Measurements from ENCODE around the gene WSB1. TPM values are rescaled to one million over a fixed set of nuclear protein-coding genes. Genes with fewer than 3 reads are reported as not detected.

Gene WSB1
- total and polyA plus RNA-seq, 2 donors (not counting 1 experiment from before 2014, with no cell fraction given): 123 to 217 TPM

DNA sequence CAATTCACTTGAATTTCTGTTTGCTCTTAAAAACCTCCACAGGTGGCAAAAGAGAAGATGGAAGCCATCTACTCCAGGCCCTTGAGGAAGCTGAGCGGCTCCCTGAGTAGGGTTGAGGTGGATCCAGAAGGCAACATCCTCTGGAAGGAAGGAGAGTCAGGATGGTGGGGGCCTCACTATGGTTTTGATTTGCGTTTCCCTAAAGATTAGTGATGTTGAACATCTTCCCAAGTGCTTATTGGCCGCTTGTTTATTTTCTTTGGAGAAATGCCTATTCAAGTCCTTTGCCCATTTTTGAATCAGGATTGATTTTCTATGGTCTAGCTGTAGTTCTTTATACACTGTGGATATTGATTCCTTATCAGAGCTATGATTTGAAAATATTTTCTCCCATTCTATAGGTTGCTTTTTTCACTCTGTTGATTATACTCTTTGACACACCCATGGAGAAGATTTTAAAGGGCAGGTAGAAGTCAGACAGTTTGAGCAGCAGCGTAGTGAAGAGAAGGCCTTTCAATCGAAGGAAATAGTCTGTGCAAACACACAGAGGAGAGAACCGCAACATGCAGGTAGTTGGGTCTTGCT, 58.6 kb downstream of the WSB1 start:
- ATAC-seq (ENCODE audit: low read depth) (no peak), DNase-seq (no peak)
- Histone ChIP-seq H2AFZ (ENCODE audit: insufficient read depth, low read depth, low read length, poor library complexity, severe bottlenecking) (no peak overlapping the region), H3K4me2 (replicated peaks; ENCODE audit: low read depth, low read length, poor library complexity, severe bottlenecking) (peak overlapping the region; percentile 97), H3K27ac (ENCODE audit: low read length in 2 of 2) (no peak overlapping the region), H3K4me1 (ENCODE audit: control insufficient read depth in 2 of 2, insufficient read depth in 2 of 2, low read length in 2 of 2) (peaks cover 18 to 21% of the 10 kb centered on the region in 2 donors), H3K9ac (ENCODE audit: low read length) (no peak overlapping the region), H3K79me2 (ENCODE audit: control insufficient read depth, insufficient read depth, low read length) (no peaks in the 10 kb centered on the region), H3K9me3 (ENCODE audit: control extremely low read depth in 1 of 3, control insufficient read depth in 2 of 3, insufficient read depth in 1 of 3, low read length in 2 of 3) (no peaks in the 10 kb centered on the region), H3K4me3 (ENCODE audit: control extremely low read depth in 1 of 5, extremely low read depth in 1 of 5, insufficient read depth in 1 of 5, low read depth in 2 of 5, low read length in 4 of 5) (no peak overlapping the region), H3K27me3 (replicated peaks in 1 of 4; ENCODE audit: control extremely low read depth in 1 of 4, control insufficient read depth in 3 of 4, insufficient read depth in 4 of 4, low read length in 3 of 4) (no peaks in the 10 kb centered on the region), H3K36me3 (replicated peaks in 1 of 2; ENCODE audit: control extremely low read depth in 1 of 2, control insufficient read depth in 1 of 2, extremely low read depth in 1 of 2, insufficient read depth in 2 of 2, low read length in 1 of 2) (no peaks in the 10 kb centered on the region), H4K20me1 (ENCODE audit: control insufficient read depth, insufficient read depth, low read length, poor library complexity, severe bottlenecking) (no peaks in the 10 kb centered on the region)
- no peaks in the 10 kb centered on the region for H3K27me3 Mint-ChIP-seq
- POLR2A ChIA-PET: no interaction called here
- H3K9me3 Mint-ChIP-seq (ENCODE audit: insufficient read depth): no peaks in the 10 kb centered on the region
- intact Hi-C loops (cut with micrococcal nuclease): loop anchor here (1.0 to 5.0 kb wide), 8 partner anchors 19 to 985 kb away; partner anchors contain the start of genes IFT20, KSR1, TNFAIP1 and WSB1
- 72% methylated on average over 4 of the region's 6 CpGs for WGBS (ENCODE audit: insufficient coverage)
- CTCF ChIA-PET: interaction anchor here (0.5 to 13.4 kb wide), 11 partner anchors 10 to 302 kb away, joined by 3 to 170 read pairs (median 4); no protein-coding TSS in a partner anchor
- peak overlapping the region; percentile 85 for H3K27ac Mint-ChIP-seq
- peak overlapping the region; percentile 73 for H3K4me3 Mint-ChIP-seq
- H3K4me1 Mint-ChIP-seq: peaks cover 28% of the 10 kb centered on the region
- TF ChIP-seq, protein P1, sequence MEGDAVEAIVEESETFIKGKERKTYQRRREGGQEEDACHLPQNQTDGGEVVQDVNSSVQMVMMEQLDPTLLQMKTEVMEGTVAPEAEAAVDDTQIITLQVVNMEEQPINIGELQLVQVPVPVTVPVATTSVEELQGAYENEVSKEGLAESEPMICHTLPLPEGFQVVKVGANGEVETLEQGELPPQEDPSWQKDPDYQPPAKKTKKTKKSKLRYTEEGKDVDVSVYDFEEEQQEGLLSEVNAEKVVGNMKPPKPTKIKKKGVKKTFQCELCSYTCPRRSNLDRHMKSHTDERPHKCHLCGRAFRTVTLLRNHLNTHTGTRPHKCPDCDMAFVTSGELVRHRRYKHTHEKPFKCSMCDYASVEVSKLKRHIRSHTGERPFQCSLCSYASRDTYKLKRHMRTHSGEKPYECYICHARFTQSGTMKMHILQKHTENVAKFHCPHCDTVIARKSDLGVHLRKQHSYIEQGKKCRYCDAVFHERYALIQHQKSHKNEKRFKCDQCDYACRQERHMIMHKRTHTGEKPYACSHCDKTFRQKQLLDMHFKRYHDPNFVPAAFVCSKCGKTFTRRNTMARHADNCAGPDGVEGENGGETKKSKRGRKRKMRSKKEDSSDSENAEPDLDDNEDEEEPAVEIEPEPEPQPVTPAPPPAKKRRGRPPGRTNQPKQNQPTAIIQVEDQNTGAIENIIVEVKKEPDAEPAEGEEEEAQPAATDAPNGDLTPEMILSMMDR (IDR thresholded peaks at IDR 0.05): no peak
- TF ChIP-seq EZH2 (IDR thresholded peaks at IDR 0.05; ENCODE audit: borderline replicate concordance, insufficient read depth, low read depth, low read length, poor library complexity, severe bottlenecking): no peak

GRCh38 chr17:27353033-27353460, 59.1 kb downstream of the WSB1 start:
- Histone ChIP-seq H3K4me3 (ENCODE audit: control extremely low read depth in 1 of 5, extremely low read depth in 1 of 5, insufficient read depth in 1 of 5, low read depth in 2 of 5, low read length in 4 of 5) (peak overlapping the region in 4 of 5 experiments; percentile 62 to 78 (median 72)), H2AFZ (ENCODE audit: insufficient read depth, low read depth, low read length, poor library complexity, severe bottlenecking) (peak overlapping the region; percentile 99), H3K27ac (ENCODE audit: low read length in 2 of 2) (peak overlapping the region; percentile 60 to 89), H3K4me2 (replicated peaks; ENCODE audit: low read depth, low read length, poor library complexity, severe bottlenecking) (peak overlapping the region; percentile 97), H3K36me3 (replicated peaks in 1 of 2; ENCODE audit: control extremely low read depth in 1 of 2, control insufficient read depth in 1 of 2, extremely low read depth in 1 of 2, insufficient read depth in 2 of 2, low read length in 1 of 2) (no peaks in the 10 kb centered on the region), H3K79me2 (ENCODE audit: control insufficient read depth, insufficient read depth, low read length) (no peaks in the 10 kb centered on the region), H3K27me3 (replicated peaks in 1 of 4; ENCODE audit: control extremely low read depth in 1 of 4, control insufficient read depth in 3 of 4, insufficient read depth in 4 of 4, low read length in 3 of 4) (no peaks in the 10 kb centered on the region), H4K20me1 (ENCODE audit: control insufficient read depth, insufficient read depth, low read length, poor library complexity, severe bottlenecking) (no peaks in the 10 kb centered on the region), H3K9me3 (ENCODE audit: control extremely low read depth in 1 of 3, control insufficient read depth in 2 of 3, insufficient read depth in 1 of 3, low read length in 2 of 3) (no peaks in the 10 kb centered on the region), H3K9ac (ENCODE audit: low read length) (peak overlapping the region; percentile 91), H3K4me1 (ENCODE audit: control insufficient read depth in 2 of 2, insufficient read depth in 2 of 2, low read length in 2 of 2) (peaks cover 18 to 21% of the 10 kb centered on the region in 2 donors)
- Mint-ChIP-seq H3K27ac (peak overlapping the region; percentile 85), H3K4me3 (peak overlapping the region; percentile 73), H3K4me1 (peaks cover 24% of the 10 kb centered on the region), H3K27me3 (no peaks in the 10 kb centered on the region), H3K9me3 (ENCODE audit: insufficient read depth) (no peaks in the 10 kb centered on the region)
- DNase-seq (no peak), ATAC-seq (ENCODE audit: low read depth) (no peak)
- 56% methylated on average over 10 of the region's 11 CpGs for WGBS (ENCODE audit: insufficient coverage)
- ChIA-PET CTCF (interaction anchor here (0.7 to 13.4 kb wide), 9 partner anchors 10 to 302 kb away, joined by 3 to 170 read pairs (median 4); no protein-coding TSS in a partner anchor), POLR2A (no interaction called here)
- TF ChIP-seq, protein P1 (IDR thresholded peaks at IDR 0.05): no peak
- no peak for TF ChIP-seq EZH2 (IDR thresholded peaks at IDR 0.05; ENCODE audit: borderline replicate concordance, insufficient read depth, low read depth, low read length, poor library complexity, severe bottlenecking)
- intact Hi-C loops (cut with micrococcal nuclease): loop anchor here (1.0 to 5.0 kb wide), 8 partner anchors 20 to 984 kb away; partner anchors contain the start of genes IFT20, KSR1, TNFAIP1 and WSB1

Data from B cell (primary cell).